Measurements from ENCODE around the gene FASN. TPM values are rescaled to one million over a fixed set of nuclear protein-coding genes. Genes with fewer than 3 reads are reported as not detected.

The FASN gene
- total and polyA plus RNA-seq, 2 of the 13 experiments (the other 11 are each of a cell fraction or from before 2014, with no cell fraction given): 51.7 to 101 TPM

GRCh38 chr17:82127315-82127595 lies 29.2 kb upstream of the FASN start (continued):
- no peak for TF ChIP-seq GRHL1 (CRISPR knock-in tag; conservative IDR thresholded peaks at IDR 0.05)

GRCh38 chr17:82126556-82127314 lies 28.7 kb upstream of the FASN start:
- Histone ChIP-seq H3K4me2 (ENCODE audit: low read depth, low read length) (no peak overlapping the region), H4K20me1 (ENCODE audit: insufficient read depth, low read length) (no peaks in the 10 kb centered on the region), H3K9ac (ENCODE audit: insufficient read depth, low read depth, low read length) (no peak overlapping the region), H3K79me2 (ENCODE audit: insufficient read depth, low read length) (no peaks in the 10 kb centered on the region), H3K27me3 (ENCODE audit: control insufficient read depth in 1 of 2, insufficient read depth in 2 of 2, low read length in 2 of 2) (no peaks in the 10 kb centered on the region), H3K36me3 (replicated peaks in 1 of 2; ENCODE audit: control insufficient read depth in 1 of 2, insufficient read depth in 2 of 2, low read length in 2 of 2) (peaks cover 0 to 1% of the 10 kb centered on the region in 2 experiments; a peak in 3 of 5 replicates), H3K9me3 (ENCODE audit: low read length) (no peaks in the 10 kb centered on the region), H3K4me3 (replicated peaks in 1 of 3; ENCODE audit: insufficient read depth in 1 of 3, low read depth in 2 of 3, low read length in 3 of 3) (no peak overlapping the region), H2AFZ (ENCODE audit: low read length) (no peak overlapping the region), H3K4me1 (ENCODE audit: insufficient read depth, low read length) (peaks cover 9% of the 10 kb centered on the region), H3K27ac (ENCODE audit: extremely low read length, insufficient read depth, low read length) (no peak overlapping the region)
- intact Hi-C loops (cut with micrococcal nuclease; ENCODE audit: unreplicated experiment) (no loop called here), in situ Hi-C loops (cut with HindIII; ENCODE audit: extremely low pct_ligation_motif_present, low pct_unique_long_range_greater_than_20kb) (no loop called here)
- BruUV-seq (replicated peaks): no TSS peak
- 94% methylated on average over 35 of the region's 35 CpGs for WGBS (ENCODE audit: low lambda C conversion rate)
- ATAC-seq (no peak), FAIRE-seq (no peak), DNase-seq (ENCODE audit: low spot score) (no peak)
- CTCF ChIA-PET (ENCODE audit: low intra/inter-chr PET ratio, low total read pairs): no interaction called here
- POLR2A ChIA-PET: no interaction called here
- no peak for TF ChIP-seq AHDC1 (CRISPR knock-in tag; IDR thresholded peaks at IDR 0.05; ENCODE audit: borderline replicate concordance)
- no peak for TF ChIP-seq ZBTB21 (CRISPR knock-in tag; IDR thresholded peaks at IDR 0.05)
- TF ChIP-seq STAT6 (CRISPR knock-in tag; IDR thresholded peaks at IDR 0.05; ENCODE audit: borderline replicate concordance): no peak
- TF ChIP-seq ZNF33A (CRISPR knock-in tag; IDR thresholded peaks at IDR 0.05; ENCODE audit: borderline replicate concordance): no peak
- TF ChIP-seq ZNF207 (IDR thresholded peaks at IDR 0.05; ENCODE audit: borderline replicate concordance): no peak
- TF ChIP-seq ZMYM3 (CRISPR knock-in tag; IDR thresholded peaks at IDR 0.05): no peak
- TF ChIP-seq ZNF749 (CRISPR knock-in tag; IDR thresholded peaks at IDR 0.05; ENCODE audit: borderline replicate concordance): no peak
- TF ChIP-seq RBAK (CRISPR knock-in tag; IDR thresholded peaks at IDR 0.05): no peak
- no peak for TF ChIP-seq RFX5 (IDR thresholded peaks at IDR 0.05; ENCODE audit: low read depth, low read length)
- no peak for TF ChIP-seq POLR2AphosphoS2 (IDR thresholded peaks at IDR 0.05; ENCODE audit: low read depth, low read length)
- no peak for TF ChIP-seq KDM3A (CRISPR knock-in tag; IDR thresholded peaks at IDR 0.05; ENCODE audit: low read depth)

Measured in HepG2 (cell line).